MM.1S (cell line): ENCODE data around the gene BTN3A1.
A peak's percentile ranks its signal among the peaks of the same experiment; 100 is the strongest.

Experiments
- DNase-seq: peaks from one replicate; pipeline ENCODE4 v3.0.0-alpha.2; 2015
- H2AFZ ChIP-seq: fragments of 300-600 bp; sonication (generic); 2 replicates; pipeline ENCODE4 v1.6.0; 2016; ENCODE audit warnings: antibody characterized with exemption, low read length
- H3F3A ChIP-seq: fragments of 300-600 bp; sonication (generic); 2 replicates; pipeline ENCODE4 v1.6.1; 2016; ENCODE audit warnings: mild to moderate bottlenecking, antibody characterized with exemption, low read length, moderate library complexity, mixed read lengths; ENCODE audit not compliant: insufficient read depth
- H3K27ac ChIP-seq: fragments of 300-600 bp; sonication (generic); 2 replicates; pipeline ENCODE4 v1.5.1; 2016; ENCODE audit warnings: mild to moderate bottlenecking, low read length
- H3K27me3 ChIP-seq: fragments of 300-600 bp; sonication (generic); replicated peaks from 2 replicates; pipeline ENCODE4 v1.6.0; 2016; ENCODE audit warnings: low read length; ENCODE audit not compliant: insufficient read depth
- H3K36me3 ChIP-seq: fragments of 300-600 bp; sonication (generic); replicated peaks from 2 replicates; pipeline ENCODE4 v1.6.1; 2016; ENCODE audit warnings: mild to moderate bottlenecking, low read length, mixed read lengths; ENCODE audit not compliant: insufficient read depth
- H3K4me1 ChIP-seq: fragments of 300-600 bp; sonication (generic); 2 replicates; pipeline ENCODE4 v1.6.1; 2016; ENCODE audit warnings: low read length, mixed read lengths
- H3K4me2 ChIP-seq: fragments of 300-600 bp; sonication (generic); 2 replicates; pipeline ENCODE4 v1.6.0; 2016; ENCODE audit warnings: low read depth, low read length
- H3K4me3 ChIP-seq: fragments of 300-600 bp; sonication (generic); 2 replicates; pipeline ENCODE4 v1.5.1; 2016; ENCODE audit warnings: low read length, mixed read lengths
- H3K79me2 ChIP-seq: fragments of 300-600 bp; sonication (generic); 2 replicates; pipeline ENCODE4 v1.6.1; 2016; ENCODE audit warnings: mixed run types, low read length, mixed read lengths
- H3K9ac ChIP-seq: fragments of 300-600 bp; sonication (generic); 2 replicates; pipeline ENCODE4 v1.6.1; 2016; ENCODE audit warnings: low read length, mixed read lengths
- H3K9me2 ChIP-seq: fragments of 300-600 bp; sonication (generic); replicated peaks from 2 replicates; pipeline ENCODE4 v1.6.1; 2016; ENCODE audit warnings: mild to moderate bottlenecking, low read length, mixed read lengths; ENCODE audit not compliant: insufficient read depth
- H3K9me3 ChIP-seq: fragments of 300-600 bp; sonication (generic); replicated peaks from 2 replicates; pipeline ENCODE4 v1.6.1; 2016; ENCODE audit warnings: mild to moderate bottlenecking, low read length, mixed read lengths; ENCODE audit not compliant: insufficient read depth
- H4K20me1 ChIP-seq: fragments of 300-600 bp; sonication (generic); 2 replicates; pipeline ENCODE4 v1.6.1; 2016; ENCODE audit warnings: mild to moderate bottlenecking, low read length, moderate library complexity, mixed read lengths; ENCODE audit not compliant: insufficient read depth
- CTCF ChIP-seq: fragments of 300-600 bp; sonication (generic); IDR thresholded peaks from 2 replicates; pipeline ENCODE4 v1.5.1; 2016; ENCODE audit warnings: antibody characterized with exemption, low read length, mixed read lengths
- EZH2 ChIP-seq: fragments of 300-600 bp; sonication (generic); optimal IDR thresholded peaks from 2 replicates; pipeline ENCODE3; 2017; ENCODE audit warnings: low read depth, mild to moderate bottlenecking, antibody characterized with exemption, low read length, mixed read lengths
- EZH2phosphoT487 ChIP-seq: fragments of 300-600 bp; sonication (generic); IDR thresholded peaks from 2 replicates; pipeline ENCODE4 v1.6.1; 2018; ENCODE audit warnings: antibody characterized with exemption, low read length

Gene BTN3A1

DNA sequence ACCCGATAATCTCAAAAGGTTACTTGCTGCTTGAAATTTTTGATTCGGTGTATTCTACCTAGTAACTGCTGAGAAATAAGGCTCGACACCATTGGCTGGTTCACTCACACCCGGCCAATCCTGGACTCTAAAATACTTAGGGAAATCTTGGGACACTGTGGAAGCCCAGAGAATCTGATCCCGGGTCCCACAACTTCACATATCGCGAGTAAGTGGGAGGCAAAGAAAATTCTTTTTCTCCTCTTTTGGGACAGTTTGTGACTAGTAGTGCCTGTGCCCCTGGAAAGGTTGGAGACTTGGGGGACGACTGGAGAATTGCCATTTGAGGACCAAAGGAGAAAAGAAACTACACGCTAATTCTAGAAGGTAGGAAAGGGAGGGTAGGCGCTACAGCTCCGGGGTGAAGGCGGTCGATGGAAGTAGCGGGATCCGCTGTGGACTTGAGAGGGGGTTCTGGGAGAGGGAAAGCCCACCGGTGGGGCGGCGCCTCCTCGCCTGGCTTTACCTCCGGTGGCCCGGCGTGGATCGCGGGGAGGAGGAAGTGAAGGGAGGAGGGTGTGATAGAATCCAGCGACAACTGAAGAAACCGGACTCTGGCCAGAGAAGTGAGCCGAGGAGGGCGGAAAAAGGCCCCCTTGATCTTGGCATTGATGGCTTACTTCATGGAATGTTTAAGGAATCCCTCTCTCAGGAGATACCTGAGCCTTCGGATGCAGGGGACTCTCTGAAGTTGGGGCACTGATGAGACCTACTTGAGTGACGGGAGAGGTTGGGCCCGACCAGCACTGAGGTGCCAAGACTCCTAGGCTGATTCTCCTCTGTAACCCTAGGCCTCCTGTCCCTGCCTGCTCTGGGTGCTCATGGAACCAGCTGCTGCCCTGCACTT is 19.4 kb downstream of the BTN3A1 start:
- H3K27me3 ChIP-seq = no peaks in the 10 kb centered on the region
- H3K4me2 ChIP-seq = peak overlapping the region; percentile 78
- no peaks in the 10 kb centered on the region for H3K9me2 ChIP-seq
- peaks cover 10% of the 10 kb centered on the region for H3K4me1 ChIP-seq
- DNase-seq = peak; percentile 81
- peaks cover 3% of the 10 kb centered on the region for H3F3A ChIP-seq
- H3K4me3 ChIP-seq = peak overlapping the region; percentile 87
- H3K36me3 ChIP-seq = no peaks in the 10 kb centered on the region
- peak overlapping the region; percentile 97 for H2AFZ ChIP-seq
- no peaks in the 10 kb centered on the region for H3K9me3 ChIP-seq
- TF ChIP-seq CTCF (no peak), EZH2phosphoT487 (no peak), EZH2 (no peak)
- no peaks in the 10 kb centered on the region for H4K20me1 ChIP-seq
- 0 out of 2 replicates have a peak, but pooled peaks cover 7% of the 10 kb centered on the region for H3K79me2 ChIP-seq
- peak overlapping the region; percentile 81 for H3K9ac ChIP-seq
- H3K27ac ChIP-seq = peak overlapping the region; percentile 52; the same call in 1 of the 2 replicates

DNA sequence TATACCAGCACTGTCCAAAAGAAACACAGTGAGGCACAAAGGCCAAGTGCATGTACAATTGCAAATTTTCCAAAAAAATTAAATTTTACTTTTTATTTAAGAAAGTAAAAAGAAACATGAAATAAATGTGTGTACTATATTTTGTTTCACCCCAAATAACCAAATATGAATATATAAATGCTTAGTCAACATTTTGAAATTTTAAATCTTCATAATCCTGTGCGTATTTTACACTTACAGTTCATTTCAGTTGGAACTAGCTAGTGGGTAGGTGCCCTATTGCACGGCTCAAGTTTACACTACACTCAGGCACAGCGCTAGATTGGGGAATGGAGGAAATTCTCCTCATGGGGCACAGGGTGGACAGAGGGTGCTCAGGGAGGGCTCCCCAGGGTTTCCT is 20.3 kb downstream of the BTN3A1 start:
- Histone ChIP-seq H3K79me2 (0 out of 2 replicates have a peak, but pooled peaks cover 7% of the 10 kb centered on the region), H3K36me3 (no peaks in the 10 kb centered on the region), H3K4me1 (peaks cover 10% of the 10 kb centered on the region), H4K20me1 (no peaks in the 10 kb centered on the region), H3K27ac (no peak overlapping the region), H3K9me3 (no peaks in the 10 kb centered on the region), H3F3A (peaks cover 3% of the 10 kb centered on the region), H3K9ac (no peak overlapping the region; the same call in 1 of the 2 replicates), H3K4me2 (peak overlapping the region; percentile 78), H3K9me2 (no peaks in the 10 kb centered on the region), H2AFZ (no peak overlapping the region), H3K27me3 (no peaks in the 10 kb centered on the region), H3K4me3 (peak overlapping the region; percentile 87)
- TF ChIP-seq EZH2phosphoT487 (no peak), CTCF (no peak)
- DNase-seq = no peak

DNA sequence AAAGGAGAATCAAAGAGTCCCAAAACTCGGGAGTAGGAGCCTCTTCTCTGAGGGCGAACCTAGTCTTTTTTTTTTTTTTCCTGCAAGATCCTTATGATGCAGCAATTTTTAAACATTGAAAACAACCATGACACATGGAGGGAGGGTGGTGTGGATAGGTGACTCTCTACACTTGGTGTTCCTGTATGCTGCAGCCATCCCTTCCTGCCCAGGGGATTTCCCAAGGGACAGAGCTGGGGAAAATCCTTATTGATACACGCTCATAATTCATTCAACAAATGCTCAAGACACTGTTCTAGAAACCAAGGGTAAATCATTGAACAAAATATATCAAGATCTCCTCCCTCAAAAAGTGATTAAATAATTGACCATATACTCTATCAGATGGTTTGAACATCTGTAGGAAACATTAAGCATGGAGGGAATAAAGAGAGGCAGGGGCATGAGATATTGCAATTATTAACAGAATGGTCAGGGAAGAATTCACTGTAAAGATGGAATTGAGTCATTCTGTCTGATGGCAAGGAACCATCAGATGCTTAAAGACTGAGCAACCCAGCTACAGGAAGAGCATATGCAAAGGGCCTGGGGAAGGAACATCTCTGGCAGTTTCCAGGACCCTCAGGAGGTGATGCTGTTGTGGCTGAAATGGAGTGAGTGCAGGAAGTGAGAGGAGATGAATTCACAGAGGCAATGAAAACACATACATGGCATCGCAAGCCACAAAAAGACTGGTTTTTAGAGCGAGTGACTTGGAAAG is 24.8 kb downstream of the BTN3A1 start:
- no peak for DNase-seq
- TF ChIP-seq EZH2 = no peak
- TF ChIP-seq EZH2phosphoT487 = no peak
- no peak for TF ChIP-seq CTCF

More for the DNA sequence above, 24.8 kb downstream of the BTN3A1 start:
- H3K4me3 ChIP-seq = no peak overlapping the region
- no peaks in the 10 kb centered on the region for H4K20me1 ChIP-seq
- no peak overlapping the region for H3K9ac ChIP-seq
- no peaks in the 10 kb centered on the region for H3F3A ChIP-seq
- no peaks in the 10 kb centered on the region for H3K9me2 ChIP-seq
- no peak overlapping the region for H2AFZ ChIP-seq
- 0 out of 2 replicates have a peak, but pooled peaks cover 7% of the 10 kb centered on the region for H3K79me2 ChIP-seq
- no peaks in the 10 kb centered on the region for H3K4me1 ChIP-seq
- no peaks in the 10 kb centered on the region for H3K9me3 ChIP-seq
- no peaks in the 10 kb centered on the region for H3K36me3 ChIP-seq
- H3K4me2 ChIP-seq = no peak overlapping the region
- H3K27me3 ChIP-seq = no peaks in the 10 kb centered on the region
- no peak overlapping the region for H3K27ac ChIP-seq
